Measurements from ENCODE around the gene POLH. TPM values are rescaled to one million over a fixed set of nuclear protein-coding genes. Genes with fewer than 3 reads are reported as not detected.
A peak's percentile ranks its signal among the peaks of the same experiment; 100 is the strongest.

The POLH gene
- 6.5 TPM for polyA plus RNA-seq (2012; ENCODE audit: insufficient read length, low read depth)

GRCh38 chr6:43575772-43576551 lies at the start of gene POLH, which contains the start of gene XPO5:
POLH (plus strand) TSS chr6:43576185; CDS start chr6:43582320, 6,135 bp downstream.
XPO5 (minus strand) TSS chr6:43576038; CDS start chr6:43575864, 174 bp downstream.
- TF ChIP-seq FOXP2 (optimal IDR thresholded peaks at IDR 0.05; ENCODE audit: borderline replicate concordance, extremely low read depth, extremely low read length, insufficient read depth): peak; percentile 49
- TF ChIP-seq POLR2AphosphoS5 (IDR thresholded peaks at IDR 0.05; ENCODE audit: low read depth, low read length): peak; percentile 98
- TF ChIP-seq TAF1 (IDR thresholded peaks at IDR 0.05; ENCODE audit: borderline replicate concordance, insufficient read depth, low read length): peak; percentile 99
- peak; percentile 62; the same call in 1 of the 2 replicates for TF ChIP-seq SIN3A (IDR thresholded peaks at IDR 0.05; ENCODE audit: borderline replicate concordance, insufficient read depth, low read length)
- TF ChIP-seq REST (IDR thresholded peaks at IDR 0.05; ENCODE audit: insufficient read depth in 1 of 2, low read depth in 2 of 2, low read length in 2 of 2): peak in 1 of 2 experiments; percentile 62; a peak in 1 of 4 replicates

- TF ChIP-seq TAF1 (IDR thresholded peaks at IDR 0.05; ENCODE audit: borderline replicate concordance, insufficient read depth, low read length): no peak
- TF ChIP-seq REST (IDR thresholded peaks at IDR 0.05; ENCODE audit: insufficient read depth in 1 of 2, low read depth in 2 of 2, low read length in 2 of 2): no peak
- no peak for TF ChIP-seq FOXP2 (optimal IDR thresholded peaks at IDR 0.05; ENCODE audit: borderline replicate concordance, extremely low read depth, extremely low read length, insufficient read depth)
- no peak for TF ChIP-seq POLR2AphosphoS5 (IDR thresholded peaks at IDR 0.05; ENCODE audit: low read depth, low read length)
- TF ChIP-seq SIN3A (IDR thresholded peaks at IDR 0.05; ENCODE audit: borderline replicate concordance, insufficient read depth, low read length): no peak
Observed at GRCh38 chr6:43532201-43532600, 43.8 kb upstream of the POLH start.

- TF ChIP-seq FOXP2 (optimal IDR thresholded peaks at IDR 0.05; ENCODE audit: borderline replicate concordance, extremely low read depth, extremely low read length, insufficient read depth): no peak
- no peak for TF ChIP-seq SIN3A (IDR thresholded peaks at IDR 0.05; ENCODE audit: borderline replicate concordance, insufficient read depth, low read length)
- no peak for TF ChIP-seq POLR2AphosphoS5 (IDR thresholded peaks at IDR 0.05; ENCODE audit: low read depth, low read length)
- TF ChIP-seq REST (IDR thresholded peaks at IDR 0.05; ENCODE audit: insufficient read depth in 1 of 2, low read depth in 2 of 2, low read length in 2 of 2): no peak
- TF ChIP-seq TAF1 (IDR thresholded peaks at IDR 0.05; ENCODE audit: borderline replicate concordance, insufficient read depth, low read length): no peak
Observed at GRCh38 chr6:43540507-43540906, 35.5 kb upstream of the POLH start.

- no peak for TF ChIP-seq SIN3A (IDR thresholded peaks at IDR 0.05; ENCODE audit: borderline replicate concordance, insufficient read depth, low read length)
- no peak for TF ChIP-seq TAF1 (IDR thresholded peaks at IDR 0.05; ENCODE audit: borderline replicate concordance, insufficient read depth, low read length)
- no peak for TF ChIP-seq POLR2AphosphoS5 (IDR thresholded peaks at IDR 0.05; ENCODE audit: low read depth, low read length)
- no peak for TF ChIP-seq REST (IDR thresholded peaks at IDR 0.05; ENCODE audit: insufficient read depth in 1 of 2, low read depth in 2 of 2, low read length in 2 of 2)
- no peak for TF ChIP-seq FOXP2 (optimal IDR thresholded peaks at IDR 0.05; ENCODE audit: borderline replicate concordance, extremely low read depth, extremely low read length, insufficient read depth)
Observed at GRCh38 chr6:43541774-43542471, 34.1 kb upstream of the POLH start.

All from PFSK-1 (cell line).